Muscle layer of colon (tissue), 2 donors: ENCODE data around the gene CORIN.
"Not testable (repeated sequence)": the region's sequence is repeated elsewhere in the genome, so short reads cannot be mapped to it uniquely, and the experiment has no call there.

Source experiments
- H3K27ac ChIP-seq: one replicate; pipeline ENCODE4 v1.7.0; 2013; ENCODE audit warnings: low read depth, mild to moderate bottlenecking, low read length, moderate library complexity
- H3K27me3 ChIP-seq, 2 donors: one replicate each; pipeline ENCODE4 v1.7.0; 2013; ENCODE audit warnings: low read length in 2 of 2, mild to moderate bottlenecking in 2 of 2; ENCODE audit not compliant: insufficient read depth in 2 of 2, control insufficient read depth in 1 of 2
- H3K36me3 ChIP-seq: one replicate; pipeline ENCODE4 v1.7.0; 2013; ENCODE audit warnings: mild to moderate bottlenecking, low read length; ENCODE audit not compliant: insufficient read depth
- H3K4me1 ChIP-seq: one replicate; pipeline ENCODE4 v1.7.0; 2013; ENCODE audit warnings: mild to moderate bottlenecking, low read length; ENCODE audit not compliant: insufficient read depth
- H3K4me3 ChIP-seq, 2 donors: one replicate each; pipeline ENCODE4 v1.7.0; 2013; ENCODE audit warnings: low read length in 2 of 2, low read depth in 1 of 2, mild to moderate bottlenecking in 1 of 2, moderate library complexity in 1 of 2
- H3K9ac ChIP-seq: one replicate; pipeline ENCODE4 v1.7.0; 2013; ENCODE audit warnings: low read length
- H3K9me3 ChIP-seq: one replicate; pipeline ENCODE4 v1.7.0; 2013; ENCODE audit warnings: mild to moderate bottlenecking, low read length
- donor health status: abdominal sarcoma.
- donor health status: Adenocarcinoma of cecum.

The CORIN gene

GRCh38 chr4:47703956-47704355 is 133.9 kb downstream of the CORIN start:
- H3K4me3 ChIP-seq: no peak overlapping the region
- H3K4me1 ChIP-seq: no peaks in the 10 kb centered on the region
- no peaks in the 10 kb centered on the region for H3K27me3 ChIP-seq
- H3K9me3 ChIP-seq: no peaks in the 10 kb centered on the region
- no peak overlapping the region for H3K9ac ChIP-seq
- no peak overlapping the region for H3K27ac ChIP-seq
- H3K36me3 ChIP-seq: no peaks in the 10 kb centered on the region

- H3K9ac ChIP-seq: no peak overlapping the region
- H3K27me3 ChIP-seq: no peaks in the 10 kb centered on the region
- no peak overlapping the region for H3K4me3 ChIP-seq
- H3K9me3 ChIP-seq: no peaks in the 10 kb centered on the region
- no peaks in the 10 kb centered on the region for H3K4me1 ChIP-seq
- no peaks in the 10 kb centered on the region for H3K36me3 ChIP-seq
- H3K27ac ChIP-seq: no peak overlapping the region
Observed at GRCh38 chr4:47703008-47703407, 134.9 kb downstream of the CORIN start.

DNA sequence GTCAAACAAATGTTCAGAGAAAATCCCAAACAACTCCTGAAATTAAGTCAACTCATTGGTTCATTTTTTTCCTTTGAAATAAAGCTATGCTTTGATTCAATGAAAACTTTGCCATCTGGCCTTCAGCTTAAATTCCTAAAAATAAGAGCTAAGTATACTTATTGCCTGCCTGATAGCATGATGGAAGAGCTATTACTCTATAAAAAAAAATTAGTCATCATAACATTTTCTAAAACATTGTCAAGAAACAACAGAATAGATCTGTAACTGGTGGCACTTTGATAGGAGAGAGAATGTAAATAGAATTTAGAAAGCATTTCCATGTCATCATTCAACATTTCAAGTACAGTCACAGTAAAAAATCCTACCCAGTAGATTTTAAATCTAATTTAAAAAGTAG is 136.6 kb downstream of the CORIN start:
- H3K9me3 ChIP-seq: no peaks in the 10 kb centered on the region
- H3K27me3 ChIP-seq: no peaks in the 10 kb centered on the region
- H3K9ac ChIP-seq: no peak overlapping the region
- H3K27ac ChIP-seq: no peak overlapping the region
- H3K4me3 ChIP-seq: no peak overlapping the region
- no peaks in the 10 kb centered on the region for H3K4me1 ChIP-seq
- no peaks in the 10 kb centered on the region for H3K36me3 ChIP-seq

DNA sequence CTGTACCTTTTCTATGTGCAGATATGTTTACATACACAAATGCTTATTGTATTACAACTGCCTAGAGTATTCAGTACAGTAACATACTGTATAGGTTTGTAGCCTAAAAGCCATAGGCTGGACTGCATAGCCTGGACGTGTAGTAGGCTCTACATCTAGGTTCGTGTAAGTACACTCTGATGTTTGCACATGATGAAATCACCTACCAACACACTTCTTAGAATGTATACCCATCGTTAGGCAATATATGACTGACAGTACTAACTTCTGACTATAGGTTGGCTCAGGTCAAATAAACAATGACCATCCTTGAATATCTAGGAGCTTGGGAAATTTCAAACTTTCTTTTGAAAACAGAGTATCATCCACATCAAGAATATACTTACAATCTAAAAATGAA is 139.0 kb downstream of the CORIN start:
- no peak overlapping the region for H3K27ac ChIP-seq
- no peaks in the 10 kb centered on the region for H3K36me3 ChIP-seq
- H3K4me1 ChIP-seq: no peaks in the 10 kb centered on the region
- no peaks in the 10 kb centered on the region for H3K9me3 ChIP-seq
- H3K9ac ChIP-seq: no peak overlapping the region
- H3K27me3 ChIP-seq: no peaks in the 10 kb centered on the region
- H3K4me3 ChIP-seq: no peak overlapping the region

DNA sequence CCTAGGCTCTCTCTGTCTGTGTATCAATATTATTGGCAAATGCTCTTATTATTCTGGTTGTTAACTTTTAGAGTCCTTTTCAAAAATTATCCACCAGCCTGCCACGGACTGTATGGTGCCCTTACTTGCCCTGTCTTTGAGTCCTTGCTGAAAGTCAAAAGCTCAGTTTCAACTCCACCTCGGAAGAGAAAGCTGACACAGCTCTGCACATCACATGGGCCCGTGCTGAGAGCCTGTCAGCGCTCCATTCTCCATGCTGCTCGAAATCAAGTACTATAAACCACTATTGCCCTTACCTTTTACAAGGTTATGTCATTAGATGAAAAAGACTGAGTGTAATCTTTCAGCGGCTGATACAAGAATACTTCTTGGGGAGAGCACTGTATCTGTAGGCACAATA is 141.0 kb downstream of the CORIN start:
- no peaks in the 10 kb centered on the region for H3K36me3 ChIP-seq

DNA sequence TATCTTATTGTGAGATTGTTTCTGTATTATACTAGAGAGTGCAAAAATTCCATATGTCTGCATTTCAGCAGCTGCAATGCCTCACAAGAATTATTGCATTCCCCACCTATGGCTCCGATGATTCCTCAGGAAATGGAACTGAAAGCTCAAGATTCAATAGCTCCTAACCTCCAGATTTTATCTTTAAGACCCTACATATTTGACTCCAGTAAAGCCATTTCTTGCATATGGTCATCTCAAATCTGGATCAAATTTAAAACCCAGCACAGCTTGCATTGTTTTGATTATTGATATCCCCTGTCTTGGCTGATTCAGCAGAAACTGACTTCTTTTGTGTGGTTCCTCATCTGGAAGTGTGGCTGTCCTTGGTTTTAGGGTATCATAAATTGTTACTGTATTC is 142.6 kb downstream of the CORIN start:
- Histone ChIP-seq H3K9ac (no peak overlapping the region), H3K4me3 (no peak overlapping the region), H3K27me3 (no peaks in the 10 kb centered on the region), H3K36me3 (no peaks in the 10 kb centered on the region), H3K9me3 (no peaks in the 10 kb centered on the region), H3K4me1 (no peaks in the 10 kb centered on the region), H3K27ac (no peak overlapping the region)

More for the DNA sequence above, 141.0 kb downstream of the CORIN start:
- H3K4me1 ChIP-seq: no peaks in the 10 kb centered on the region
- no peak overlapping the region for H3K9ac ChIP-seq
- no peaks in the 10 kb centered on the region for H3K27me3 ChIP-seq
- H3K9me3 ChIP-seq: no peaks in the 10 kb centered on the region
- H3K4me3 ChIP-seq: no peak overlapping the region
- no peak overlapping the region for H3K27ac ChIP-seq

DNA sequence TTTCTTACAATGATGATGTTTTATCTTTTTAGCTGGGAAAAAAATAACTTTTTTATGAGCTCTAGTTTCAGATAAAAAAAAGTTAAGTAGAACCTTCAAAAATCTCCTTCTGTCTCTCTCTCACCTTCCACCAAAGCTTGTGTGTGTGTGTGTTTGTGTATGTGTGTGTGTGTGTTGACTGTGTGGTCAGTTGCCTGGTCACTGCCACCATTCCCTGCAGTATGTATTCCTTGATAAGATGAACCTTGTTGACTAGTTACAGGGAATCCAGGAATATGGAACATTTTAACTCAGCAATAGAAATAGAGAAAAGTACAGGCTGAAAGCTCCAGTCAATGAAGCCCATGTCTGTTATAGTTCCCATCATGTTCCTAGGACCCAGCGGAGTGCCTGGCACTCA is 143.5 kb downstream of the CORIN start:
- no peaks in the 10 kb centered on the region for H3K36me3 ChIP-seq
- H3K4me3 ChIP-seq: no peak overlapping the region
- no peaks in the 10 kb centered on the region for H3K4me1 ChIP-seq
- no peak overlapping the region for H3K27ac ChIP-seq
- H3K27me3 ChIP-seq: no peaks in the 10 kb centered on the region
- no peaks in the 10 kb centered on the region for H3K9me3 ChIP-seq
- H3K9ac ChIP-seq: no peak overlapping the region

- Histone ChIP-seq H3K4me3 (no peak overlapping the region), H3K27ac (no peak overlapping the region), H3K4me1 (no peaks in the 10 kb centered on the region), H3K36me3 (no peaks in the 10 kb centered on the region), H3K9ac (no peak overlapping the region), H3K9me3 (no peaks in the 10 kb centered on the region), H3K27me3 (no peaks in the 10 kb centered on the region)
Observed at GRCh38 chr4:47692691-47693090, 145.2 kb downstream of the CORIN start.

- not testable (repeated sequence) for H3K27me3 ChIP-seq, H3K9ac ChIP-seq, H3K9me3 ChIP-seq, H3K4me3 ChIP-seq, H3K27ac ChIP-seq, H3K36me3 ChIP-seq, H3K4me1 ChIP-seq
Observed at GRCh38 chr4:47691757-47692383, 146.0 kb downstream of the CORIN start.

DNA sequence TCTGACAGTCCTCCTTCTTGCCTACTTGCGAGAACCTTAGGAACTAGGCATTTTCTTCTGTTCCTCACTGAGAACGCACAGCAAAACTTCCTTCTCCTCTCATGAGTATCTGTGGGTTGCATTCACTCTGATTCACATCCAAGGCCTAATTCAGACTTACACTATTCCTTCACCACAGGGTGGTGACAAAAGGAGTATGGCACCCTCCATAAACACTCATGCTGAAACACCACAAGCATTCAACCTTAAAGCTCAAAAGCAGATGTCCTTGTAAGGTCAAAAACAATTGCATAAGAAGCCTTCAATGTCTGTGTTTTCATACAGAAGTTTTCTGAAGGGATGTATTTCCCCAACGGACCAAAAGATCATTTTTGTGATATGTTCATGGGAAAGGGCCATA is 147.3 kb downstream of the CORIN start:
- H3K4me3 ChIP-seq: no peak overlapping the region
- H3K27ac ChIP-seq: no peak overlapping the region
- no peak overlapping the region for H3K9ac ChIP-seq
- H3K4me1 ChIP-seq: no peaks in the 10 kb centered on the region
- H3K9me3 ChIP-seq: no peaks in the 10 kb centered on the region
- H3K36me3 ChIP-seq: no peaks in the 10 kb centered on the region
- H3K27me3 ChIP-seq: no peaks in the 10 kb centered on the region

DNA sequence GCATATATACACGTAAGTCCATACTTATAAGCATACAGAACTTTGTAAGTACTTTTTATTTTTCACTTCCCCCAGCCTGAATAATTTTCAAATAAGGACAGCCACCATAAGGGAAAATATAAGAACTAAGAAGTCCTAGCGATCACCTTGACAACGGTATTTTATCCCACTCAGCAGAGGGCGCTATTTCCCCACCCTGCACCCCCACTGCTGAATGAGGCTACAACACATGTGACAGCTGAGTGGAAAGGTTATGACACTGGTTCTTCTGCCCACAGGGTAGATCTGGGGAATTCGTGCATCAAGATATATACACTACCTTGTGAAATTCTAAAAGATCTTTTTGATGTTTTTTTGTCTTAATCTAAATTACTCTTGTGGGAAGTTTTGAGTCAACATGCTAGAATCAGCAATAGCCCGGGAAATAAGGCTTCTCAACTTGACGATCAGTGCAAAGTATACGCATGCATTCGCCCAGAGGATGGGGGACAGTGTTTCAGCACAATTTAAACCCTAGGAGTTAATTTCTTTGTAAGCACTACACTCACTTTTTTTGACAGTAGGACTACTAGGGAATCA is 151.5 kb downstream of the CORIN start:
- Histone ChIP-seq H3K36me3 (no peaks in the 10 kb centered on the region), H3K9ac (no peak overlapping the region), H3K4me1 (no peaks in the 10 kb centered on the region), H3K9me3 (no peaks in the 10 kb centered on the region), H3K27me3 (no peaks in the 10 kb centered on the region), H3K27ac (no peak overlapping the region), H3K4me3 (no peak overlapping the region)

GRCh38 chr4:47675806-47676205 is 162.1 kb downstream of the CORIN start:
- Histone ChIP-seq H3K27ac (no peak overlapping the region), H3K27me3 (no peaks in the 10 kb centered on the region), H3K4me1 (no peaks in the 10 kb centered on the region), H3K36me3 (no peaks in the 10 kb centered on the region), H3K9me3 (no peaks in the 10 kb centered on the region), H3K9ac (no peak overlapping the region), H3K4me3 (no peak overlapping the region)
